ENCODE data around the gene IWS1.

DNA sequence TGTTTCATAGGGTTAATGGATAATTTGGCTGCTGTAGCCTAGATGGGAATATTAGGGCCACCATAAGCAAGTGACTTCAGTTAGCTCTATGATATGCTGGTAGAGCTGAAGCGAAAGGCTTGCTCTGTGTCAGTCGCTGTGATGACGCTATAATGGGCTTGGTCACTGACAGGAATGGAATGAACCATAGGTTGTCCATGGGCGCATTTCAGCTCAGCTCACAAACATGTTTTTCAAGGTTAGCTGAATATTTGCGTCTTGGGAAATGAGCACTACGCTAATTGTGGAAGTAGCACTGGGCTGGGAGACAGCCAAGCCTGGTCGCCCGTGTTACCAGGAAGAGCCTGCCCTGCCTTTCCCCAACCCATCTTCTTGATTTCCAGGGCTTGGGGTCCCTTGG, 6.0 kb upstream of the IWS1 start:
- TF ChIP-seq GATA2 (IDR thresholded peaks at IDR 0.05; ENCODE audit: low read depth, low read length) (no peak), GATA3 (IDR thresholded peaks at IDR 0.05; ENCODE audit: low read depth, low read length) (no peak)
